HG03378 (cell line): ENCODE results near the gene LAMTOR3.
"Not testable (repeated sequence)": the region's sequence is repeated elsewhere in the genome, so short reads cannot be mapped to it uniquely, and the experiment has no call there.

Experiments
- ATAC-seq: cut with Tn5 transposase; IDR thresholded peaks from one replicate; pipeline ENCODE4 v1.9.1; 2021; ENCODE audit warnings: mild to moderate bottlenecking, moderate library complexity; ENCODE audit not compliant: unreplicated experiment

The LAMTOR3 gene

DNA sequence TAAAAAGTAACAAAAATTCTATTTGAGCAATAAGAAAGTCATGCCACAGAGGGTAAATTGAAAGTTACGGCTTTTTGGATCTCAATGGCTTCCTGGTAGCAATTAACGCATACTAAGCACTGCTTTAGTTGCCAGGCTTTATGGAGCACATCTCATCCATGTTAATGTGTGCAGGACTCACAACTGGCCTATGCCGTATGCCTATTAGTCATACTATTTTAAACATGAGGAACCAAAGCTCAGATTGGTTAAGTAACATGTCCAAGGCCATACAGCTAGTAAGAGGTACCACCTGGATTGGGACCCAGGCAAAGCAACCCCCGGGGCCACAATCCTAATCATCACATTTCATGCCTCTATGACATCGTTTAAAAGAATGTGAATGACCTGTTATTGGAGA, 60.5 kb downstream of the LAMTOR3 start:
- no peak for ATAC-seq

DNA sequence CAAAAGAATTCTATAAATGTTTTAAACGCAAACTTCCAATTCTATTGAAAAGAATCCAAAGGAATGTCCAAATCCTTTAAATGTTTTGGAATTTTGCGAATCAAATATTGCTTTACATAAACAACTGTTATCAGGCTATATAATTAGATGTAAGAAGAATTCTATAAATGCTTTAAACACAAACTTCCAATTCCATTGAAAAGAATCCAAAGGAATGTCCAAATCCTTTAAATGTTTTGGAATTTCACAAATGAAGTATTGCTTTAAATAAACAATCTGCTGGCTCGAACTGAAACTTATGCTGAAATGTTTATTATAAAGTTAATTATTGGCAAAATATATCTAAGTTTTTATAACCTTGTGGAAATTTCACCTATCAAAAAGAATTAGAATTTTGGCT, 61.5 kb downstream of the LAMTOR3 start:
- ATAC-seq = no peak

DNA sequence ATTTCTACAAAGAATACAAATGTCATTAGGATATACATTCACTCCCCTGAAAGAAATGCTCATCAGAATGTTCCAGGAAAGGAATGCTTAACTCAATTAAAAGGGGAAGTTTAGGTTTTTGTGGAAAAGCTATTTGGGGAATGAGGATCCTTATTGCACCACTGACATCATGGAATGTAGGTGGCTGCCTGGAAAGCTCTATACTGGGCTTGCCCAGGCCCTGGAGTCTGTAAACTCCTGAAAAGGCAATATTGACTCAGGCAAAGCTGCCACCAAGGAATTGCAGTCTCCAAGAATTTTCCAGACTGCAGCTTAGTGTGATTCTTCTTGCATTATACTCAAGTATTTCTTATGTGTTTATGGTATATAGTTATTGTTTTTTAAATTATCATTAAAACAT, 61.9 kb downstream of the LAMTOR3 start:
- ATAC-seq = no peak

DNA sequence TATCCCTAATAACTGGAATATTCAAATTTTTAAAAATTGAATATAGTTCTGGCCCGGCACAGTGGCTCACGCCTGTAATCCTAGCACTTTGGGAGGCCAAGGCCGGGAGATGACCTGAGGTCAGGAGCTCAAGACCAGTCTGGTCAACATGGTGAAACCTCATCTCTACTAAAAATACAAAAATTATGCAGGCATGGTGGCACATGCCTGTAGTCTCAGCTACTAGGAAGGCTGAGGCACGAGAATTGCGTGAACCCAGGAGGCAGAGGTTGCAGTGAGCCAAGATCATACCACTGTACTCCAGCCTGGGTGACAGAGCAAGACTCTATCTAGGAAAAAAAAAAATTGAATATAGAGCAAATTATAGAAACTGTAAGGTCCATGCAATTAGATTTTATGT, 64.2 kb downstream of the LAMTOR3 start:
- not testable (repeated sequence) for ATAC-seq

DNA sequence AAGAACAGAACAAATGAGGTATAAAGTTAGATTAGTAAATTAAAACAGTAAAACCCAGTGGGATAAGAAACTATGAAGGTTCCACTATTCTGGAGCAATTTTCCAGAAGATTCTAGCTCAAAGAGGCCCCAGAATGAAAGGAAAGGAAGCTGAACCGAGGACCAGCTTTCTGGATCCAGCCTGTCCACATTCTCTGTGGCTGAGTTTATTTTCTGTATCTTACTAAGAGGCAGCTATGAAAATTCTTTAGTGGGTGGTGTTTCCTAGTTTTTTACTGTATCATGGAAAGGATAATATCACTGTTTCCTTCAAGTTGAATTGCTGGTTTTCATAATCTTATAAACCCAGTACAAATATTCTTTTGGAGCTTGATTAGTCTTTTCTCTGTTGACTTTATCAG, 65.8 kb downstream of the LAMTOR3 start:
- ATAC-seq = no peak
